Rectal smooth muscle tissue (tissue), 1 donor: ENCODE results near the gene SLC5A9.

ENCODE experiments used
- H3K27ac ChIP-seq: one replicate; pipeline ENCODE4 v1.7.0; 2013; ENCODE audit warnings: low read depth, low read length, inconsistent platforms
- H3K27me3 ChIP-seq: one replicate; pipeline ENCODE4 v1.7.0; 2013; ENCODE audit warnings: low read length; ENCODE audit not compliant: control insufficient read depth, insufficient read depth
- H3K36me3 ChIP-seq: one replicate; pipeline ENCODE4 v1.7.0; 2013; ENCODE audit warnings: low read length; ENCODE audit not compliant: control insufficient read depth, insufficient read depth
- H3K4me1 ChIP-seq: one replicate; pipeline ENCODE4 v1.7.0; 2013; ENCODE audit warnings: low read length; ENCODE audit not compliant: control insufficient read depth, insufficient read depth
- H3K4me3 ChIP-seq: one replicate; pipeline ENCODE4 v1.7.0; 2013; ENCODE audit warnings: low read length
- H3K9ac ChIP-seq: one replicate; pipeline ENCODE4 v1.7.0; 2013; ENCODE audit warnings: low read length

SLC5A9 gene

GRCh38 chr1:48222501-48223242, at the start of gene SLC5A9:
Gene SLC5A9, plus strand, starts transcription at chr1:48222716. Its CDS starts 21 bp downstream, at chr1:48222737.
- peak within 1 kb of the TSS; percentile 17 for H3K4me3 ChIP-seq
- H3K27me3 ChIP-seq, result peaks cover 2% of the 10 kb centered on the region
- H3K9ac ChIP-seq, result no peak within 1 kb of the TSS
- no peak within 1 kb of the TSS for H3K27ac ChIP-seq
- no peaks in the 10 kb centered on the region for H3K4me1 ChIP-seq
- H3K36me3 ChIP-seq, result no peaks in the 10 kb centered on the region

GRCh38 chr1:48175116-48175515, 47.4 kb upstream of the SLC5A9 start:
- Histone ChIP-seq H3K27me3 (no peaks in the 10 kb centered on the region), H3K9ac (no peak overlapping the region), H3K4me1 (no peaks in the 10 kb centered on the region), H3K36me3 (no peaks in the 10 kb centered on the region), H3K4me3 (no peak overlapping the region), H3K27ac (no peak overlapping the region)

- Histone ChIP-seq H3K4me3 (no peak overlapping the region), H3K9ac (no peak overlapping the region), H3K27me3 (no peaks in the 10 kb centered on the region), H3K27ac (no peak overlapping the region), H3K36me3 (no peaks in the 10 kb centered on the region), H3K4me1 (no peaks in the 10 kb centered on the region)
Observed at GRCh38 chr1:48177257-48177656, 45.3 kb upstream of the SLC5A9 start.

- H3K4me3 ChIP-seq, result no peak overlapping the region
- H3K4me1 ChIP-seq, result no peaks in the 10 kb centered on the region
- no peaks in the 10 kb centered on the region for H3K36me3 ChIP-seq
- H3K9ac ChIP-seq, result no peak overlapping the region
- no peak overlapping the region for H3K27ac ChIP-seq
- H3K27me3 ChIP-seq, result no peaks in the 10 kb centered on the region
Observed at GRCh38 chr1:48181669-48182367, 40.7 kb upstream of the SLC5A9 start.

- Histone ChIP-seq H3K9ac (no peak overlapping the region), H3K4me3 (no peak overlapping the region), H3K27ac (no peak overlapping the region), H3K27me3 (no peaks in the 10 kb centered on the region), H3K4me1 (no peaks in the 10 kb centered on the region), H3K36me3 (no peaks in the 10 kb centered on the region)
Observed at GRCh38 chr1:48182439-48182838, 40.1 kb upstream of the SLC5A9 start.

- H3K36me3 ChIP-seq, result no peaks in the 10 kb centered on the region
- H3K9ac ChIP-seq, result no peak overlapping the region
- H3K4me1 ChIP-seq, result no peaks in the 10 kb centered on the region
- H3K27ac ChIP-seq, result no peak overlapping the region
- no peaks in the 10 kb centered on the region for H3K27me3 ChIP-seq
- H3K4me3 ChIP-seq, result no peak overlapping the region
Observed at GRCh38 chr1:48186306-48186839, 36.1 kb upstream of the SLC5A9 start.

DNA sequence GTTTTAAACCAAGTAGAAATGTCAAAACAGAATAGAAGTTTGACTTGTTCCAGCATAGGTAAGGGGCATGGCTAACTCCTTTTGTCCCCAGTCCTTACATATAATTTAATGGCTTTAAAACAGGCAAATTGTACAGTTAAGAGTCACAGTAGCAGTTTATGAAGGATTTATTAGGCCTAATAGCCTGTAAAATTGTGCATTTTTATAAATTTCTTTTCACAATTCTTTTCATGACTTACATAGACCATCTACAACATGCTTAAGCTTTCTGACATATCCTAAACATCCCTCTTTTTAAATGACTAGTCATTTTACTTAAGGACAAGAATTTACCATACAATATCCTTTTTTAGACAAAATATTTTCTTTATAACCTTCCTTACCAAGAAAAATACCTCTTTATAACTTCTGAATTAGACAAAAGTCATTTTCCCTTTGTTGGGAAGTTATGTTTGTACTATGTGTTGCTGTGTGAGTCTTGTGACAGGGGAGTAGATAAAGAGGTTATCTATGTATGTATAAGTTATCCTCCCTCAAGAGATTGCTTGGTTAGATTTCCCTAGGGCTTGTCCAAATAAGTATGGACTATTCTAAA, 34.5 kb upstream of the SLC5A9 start:
- Histone ChIP-seq H3K27ac (no peak overlapping the region), H3K36me3 (no peaks in the 10 kb centered on the region), H3K4me1 (no peaks in the 10 kb centered on the region), H3K27me3 (no peaks in the 10 kb centered on the region), H3K9ac (no peak overlapping the region), H3K4me3 (no peak overlapping the region)

GRCh38 chr1:48190881-48191280, 31.6 kb upstream of the SLC5A9 start:
- H3K27me3 ChIP-seq, result no peaks in the 10 kb centered on the region
- H3K9ac ChIP-seq, result no peak overlapping the region
- H3K4me3 ChIP-seq, result no peak overlapping the region
- no peaks in the 10 kb centered on the region for H3K36me3 ChIP-seq
- no peaks in the 10 kb centered on the region for H3K4me1 ChIP-seq
- H3K27ac ChIP-seq, result no peak overlapping the region

DNA sequence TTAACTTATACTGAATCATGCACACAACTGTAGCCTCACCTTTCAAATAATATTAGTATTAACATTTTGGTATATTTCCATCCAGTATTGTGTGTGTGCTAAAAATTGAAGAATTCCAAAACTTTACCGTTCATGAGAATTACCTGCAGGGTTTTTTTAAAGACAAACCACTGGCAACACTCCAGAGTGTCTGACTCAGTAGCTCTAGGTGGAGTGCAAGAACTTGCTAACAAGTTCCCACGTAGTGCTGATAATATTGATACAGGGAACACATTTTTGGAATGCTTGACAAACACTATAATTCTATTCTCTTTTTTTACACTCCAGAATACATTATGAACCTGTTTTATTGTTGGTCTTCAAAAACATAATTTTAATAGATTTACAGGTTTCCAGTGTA, 27.7 kb upstream of the SLC5A9 start:
- H3K4me1 ChIP-seq, result no peaks in the 10 kb centered on the region
- no peaks in the 10 kb centered on the region for H3K36me3 ChIP-seq
- H3K4me3 ChIP-seq, result no peak overlapping the region
- no peaks in the 10 kb centered on the region for H3K27me3 ChIP-seq
- H3K27ac ChIP-seq, result no peak overlapping the region
- H3K9ac ChIP-seq, result no peak overlapping the region

- Histone ChIP-seq H3K4me3 (no peak overlapping the region), H3K27ac (no peak overlapping the region), H3K4me1 (no peaks in the 10 kb centered on the region), H3K27me3 (no peaks in the 10 kb centered on the region), H3K9ac (no peak overlapping the region), H3K36me3 (no peaks in the 10 kb centered on the region)
Observed at GRCh38 chr1:48196237-48196636, 26.3 kb upstream of the SLC5A9 start.

DNA sequence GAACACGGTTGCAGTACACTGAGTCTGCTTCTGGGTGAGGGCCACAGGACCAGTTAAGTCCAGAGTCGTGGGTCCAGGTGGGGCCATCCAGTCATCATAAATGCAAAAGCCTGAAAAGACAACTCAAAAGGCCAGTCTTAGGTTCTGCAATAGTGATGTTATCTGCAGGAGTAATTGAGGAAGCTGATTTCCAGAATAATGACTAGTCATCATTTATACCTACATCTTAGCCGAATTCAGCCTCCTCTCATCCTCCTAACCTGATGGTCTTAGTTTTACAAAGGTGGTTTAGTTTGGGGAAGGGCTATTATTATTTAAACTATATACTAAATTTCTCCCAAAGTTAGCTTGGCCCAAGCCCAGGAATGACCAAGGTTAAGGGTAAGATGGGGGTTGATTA, 23.5 kb upstream of the SLC5A9 start:
- Histone ChIP-seq H3K9ac (no peak overlapping the region), H3K36me3 (no peaks in the 10 kb centered on the region), H3K27me3 (no peaks in the 10 kb centered on the region), H3K4me3 (no peak overlapping the region), H3K4me1 (no peaks in the 10 kb centered on the region), H3K27ac (no peak overlapping the region)

DNA sequence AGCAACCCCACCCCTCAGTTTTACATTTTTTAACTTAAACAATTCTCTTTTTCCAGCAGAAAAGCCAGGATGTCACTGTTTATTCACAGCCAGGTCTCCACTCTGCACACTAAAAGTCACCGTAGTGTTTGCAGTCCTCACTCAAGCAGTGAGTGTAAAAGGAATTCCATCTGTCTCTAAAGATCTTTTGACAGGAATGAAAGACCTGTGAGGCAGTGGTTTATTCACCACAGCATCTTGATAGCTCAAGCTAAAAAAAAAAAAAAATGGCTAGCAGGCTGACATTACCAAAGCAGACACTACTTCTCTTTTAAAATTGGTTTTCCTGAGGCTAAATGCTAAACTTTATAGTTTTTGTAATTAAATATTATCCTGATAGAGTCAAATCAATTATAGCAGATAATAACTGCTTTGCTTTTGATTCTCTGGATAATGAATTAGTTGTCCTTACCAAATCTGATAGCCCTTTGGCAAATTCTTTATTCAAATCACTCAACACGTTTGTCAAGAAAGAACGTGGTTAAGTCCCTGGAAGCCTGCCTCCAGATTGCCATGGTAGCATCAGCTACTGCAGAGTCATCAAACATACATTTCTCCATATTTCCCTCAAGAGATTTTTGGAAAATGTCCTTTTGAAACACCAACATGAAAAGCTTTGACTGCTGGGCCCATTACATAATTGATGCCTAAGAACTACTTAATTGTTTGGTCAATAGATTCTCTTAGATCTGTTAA, 22.2 kb upstream of the SLC5A9 start:
- Histone ChIP-seq H3K4me1 (no peaks in the 10 kb centered on the region), H3K36me3 (no peaks in the 10 kb centered on the region), H3K9ac (no peak overlapping the region), H3K4me3 (no peak overlapping the region), H3K27me3 (no peaks in the 10 kb centered on the region), H3K27ac (no peak overlapping the region)
